GM23248 (cell line): ENCODE measurements around the gene FBXW7. TPM values are rescaled to one million over a fixed set of nuclear protein-coding genes. Genes with fewer than 3 reads are reported as not detected.

Experiments
- DNase-seq: peaks from one replicate; pipeline ENCODE4 v3.0.0-alpha.2; 2015
- H2AFZ ChIP-seq: fragments of 200-600 bp; sonication (generic); 2 replicates; pipeline ENCODE4 v1.6.1; 2016; ENCODE audit warnings: antibody characterized with exemption
- H3F3A ChIP-seq: fragments of 200-600 bp; sonication (generic); 2 replicates; pipeline ENCODE4 v1.6.1; 2016; ENCODE audit warnings: mild to moderate bottlenecking, antibody characterized with exemption, mixed run types; ENCODE audit not compliant: insufficient read depth
- H3K27ac ChIP-seq: fragments of 200-600 bp; sonication (generic); 2 replicates; pipeline ENCODE4 v1.5.1; 2016; ENCODE audit warnings: mild to moderate bottlenecking
- H3K27me3 ChIP-seq: fragments of 200-600 bp; sonication (generic); replicated peaks from 2 replicates; pipeline ENCODE4 v1.6.1; 2016; ENCODE audit warnings: mild to moderate bottlenecking; ENCODE audit not compliant: insufficient read depth
- H3K36me3 ChIP-seq: fragments of 200-600 bp; sonication (generic); 2 replicates; pipeline ENCODE4 v1.6.1; 2016; ENCODE audit warnings: low read depth, mild to moderate bottlenecking
- H3K4me1 ChIP-seq: fragments of 200-600 bp; sonication (generic); 2 replicates; pipeline ENCODE4 v1.6.1; 2016; ENCODE audit warnings: mild to moderate bottlenecking; ENCODE audit not compliant: insufficient read depth
- H3K4me2 ChIP-seq: fragments of 200-600 bp; sonication (generic); one replicate; pipeline ENCODE4 v1.6.1; 2016; ENCODE audit warnings: mild to moderate bottlenecking; ENCODE audit not compliant: unreplicated experiment
- H3K4me3 ChIP-seq: fragments of 200-600 bp; sonication (generic); 2 replicates; pipeline ENCODE4 v1.5.1; 2016; ENCODE audit warnings: mild to moderate bottlenecking
- H3K79me2 ChIP-seq: fragments of 200-600 bp; sonication (generic); 2 replicates; pipeline ENCODE4 v1.6.1; 2016; ENCODE audit warnings: mild to moderate bottlenecking; ENCODE audit not compliant: insufficient read depth
- H3K9ac ChIP-seq: fragments of 200-600 bp; sonication (generic); 2 replicates; pipeline ENCODE4 v1.6.1; 2016; ENCODE audit warnings: mild to moderate bottlenecking
- H3K9me2 ChIP-seq: fragments of 200-600 bp; sonication (generic); 2 replicates; pipeline ENCODE4 v1.6.1; 2016; ENCODE audit warnings: mixed run types, mild to moderate bottlenecking, moderate library complexity; ENCODE audit not compliant: insufficient read depth
- H3K9me3 ChIP-seq: fragments of 200-600 bp; sonication (generic); one replicate; pipeline ENCODE4 v1.6.1; 2017; ENCODE audit warnings: low read depth
- H4K20me1 ChIP-seq: fragments of 200-600 bp; sonication (generic); 2 replicates; pipeline ENCODE4 v1.6.0; 2016; ENCODE audit not compliant: insufficient read depth
- EZH2 ChIP-seq: fragments of 200-600 bp; sonication (generic); IDR thresholded peaks from 2 replicates; pipeline ENCODE4 v1.6.1; 2018; ENCODE audit warnings: antibody characterized with exemption, mild to moderate bottlenecking; ENCODE audit not compliant: insufficient read depth, poor library complexity, severe bottlenecking
- EZH2phosphoT487 ChIP-seq: fragments of 200-600 bp; sonication (generic); IDR thresholded peaks from 2 replicates; pipeline ENCODE4 v1.6.1; 2018; ENCODE audit warnings: antibody characterized with exemption, moderate library complexity, mild to moderate bottlenecking, low read depth; ENCODE audit not compliant: insufficient read depth
- WGBS, 2 experiments: methylation state at CpG; one replicate each; pipeline ENCODE4 v1.1.6; 2015 to 2017; ENCODE audit warnings: low lambda C conversion rate in 2 of 2, low coverage in 1 of 2; ENCODE audit errors: missing lambda C conversion rate in 2 of 2; 5-methylcytosine and 5-hydroxymethylcytosine counted together
- in situ Hi-C: fragments of 300-500 bp; cut with MboI; formaldehyde crosslinking; loops from 2 replicates; pipeline ENCODE4 v1.15.0; 2020
- polyA plus RNA-seq: library from polyadenylated mRNA; unstranded; fragments of >200 nt; fragmentation: Nextera tagmentation; extraction: Ambion mirVana; gene quantifications from 2 replicates; pipeline ENCODE4 v1.2.1, GENCODE V29; 2016
- total RNA-seq: library from RNA; depleted of rRNA; stranded (reverse); fragments of >200 nt; shearing (Covaris generic); gene quantifications from 2 replicates; pipeline ENCODE4 v1.2.3, GENCODE V29; 2014

Gene FBXW7
- total and polyA plus RNA-seq, 2 experiments from 2014 or later = 8.8 to 29.0 TPM

DNA sequence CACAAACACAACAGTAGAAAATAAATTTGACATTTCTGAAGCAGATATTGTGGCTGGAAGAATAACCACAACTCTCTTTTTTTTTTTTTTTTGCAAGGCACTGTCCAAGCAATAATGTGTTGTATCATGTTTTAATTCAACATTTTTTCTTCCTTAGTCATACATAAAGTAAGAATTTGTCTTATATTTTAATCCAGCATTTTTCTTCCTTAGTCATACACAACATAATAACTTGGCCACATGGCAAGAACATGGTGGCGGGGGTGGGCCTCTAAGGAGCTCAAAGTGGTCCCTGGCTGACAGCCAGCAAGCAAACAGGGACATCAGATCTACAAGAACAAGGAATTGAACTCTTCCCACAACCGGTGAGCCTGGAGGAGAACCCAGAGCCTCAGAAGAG, 20.2 kb downstream of the FBXW7 start:
- Histone ChIP-seq H2AFZ (no peak overlapping the region), H3K4me2 (peak overlapping the region; percentile 18), H3K27ac (peak overlapping the region; percentile 29), H3K4me1 (peaks cover 20% of the 10 kb centered on the region), H3K9ac (no peak overlapping the region), H3K27me3 (no peaks in the 10 kb centered on the region), H3K9me3 (no peaks in the 10 kb centered on the region), H3F3A (peaks cover 19% of the 10 kb centered on the region), H3K4me3 (no peak overlapping the region), H3K9me2 (no peaks in the 10 kb centered on the region), H3K79me2 (peaks cover 93% of the 10 kb centered on the region), H4K20me1 (peaks cover 11% of the 10 kb centered on the region; the same call in 1 of the 2 replicates), H3K36me3 (no peaks in the 10 kb centered on the region)
- DNase-seq = peak; percentile 81
- no peak for TF ChIP-seq EZH2
- no peak for TF ChIP-seq EZH2phosphoT487
- WGBS, 2 experiments = 24 to 27% methylated on average over 2 of the region's 2 CpGs
- in situ Hi-C loops = no loop called here

- H3F3A ChIP-seq = peaks cover 19% of the 10 kb centered on the region
- in situ Hi-C loops = no loop called here
- no peak overlapping the region for H3K4me3 ChIP-seq
- no peak overlapping the region for H3K27ac ChIP-seq
- peaks cover 11% of the 10 kb centered on the region; the same call in 1 of the 2 replicates for H4K20me1 ChIP-seq
- H3K9me2 ChIP-seq = no peaks in the 10 kb centered on the region
- no peak overlapping the region for H3K9ac ChIP-seq
- TF ChIP-seq EZH2 = no peak
- TF ChIP-seq EZH2phosphoT487 = no peak
- no peaks in the 10 kb centered on the region for H3K9me3 ChIP-seq
- H3K27me3 ChIP-seq = no peaks in the 10 kb centered on the region
- no peak for DNase-seq
- H3K4me2 ChIP-seq = no peak overlapping the region
- H2AFZ ChIP-seq = no peak overlapping the region
- peaks cover 20% of the 10 kb centered on the region for H3K4me1 ChIP-seq
- no peaks in the 10 kb centered on the region for H3K36me3 ChIP-seq
- H3K79me2 ChIP-seq = peaks cover 96% of the 10 kb centered on the region
Measured at GRCh38 chr4:152514356-152514755, 21.5 kb downstream of the FBXW7 start.

DNA sequence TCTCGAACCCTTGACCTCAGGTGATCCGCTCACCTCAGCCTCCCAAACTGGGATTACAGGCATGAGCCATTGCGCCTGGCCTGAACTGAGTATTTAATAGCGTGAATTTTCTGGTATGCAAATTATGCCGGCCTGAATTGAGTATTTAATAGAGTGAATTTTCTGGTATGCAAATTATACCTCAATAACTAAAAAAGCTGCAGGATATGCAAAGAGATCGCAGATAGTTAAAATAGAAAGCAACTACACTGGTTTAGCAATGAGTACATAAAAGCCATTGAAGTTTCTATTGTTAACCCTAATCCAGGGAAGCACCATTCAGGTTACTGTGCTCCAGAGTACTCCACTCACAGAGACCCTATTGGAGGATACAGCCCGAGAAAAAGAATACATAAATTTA, 22.8 kb downstream of the FBXW7 start:
- no peak overlapping the region for H3K27ac ChIP-seq
- TF ChIP-seq EZH2phosphoT487 = no peak
- no peak for TF ChIP-seq EZH2
- H4K20me1 ChIP-seq = peaks cover 11% of the 10 kb centered on the region; the same call in 1 of the 2 replicates
- no peak overlapping the region for H3K4me2 ChIP-seq
- H3K9ac ChIP-seq = no peak overlapping the region
- peaks cover 19% of the 10 kb centered on the region for H3F3A ChIP-seq
- peaks cover 94% of the 10 kb centered on the region for H3K79me2 ChIP-seq
- no peaks in the 10 kb centered on the region for H3K36me3 ChIP-seq
- in situ Hi-C loops = no loop called here
- no peaks in the 10 kb centered on the region for H3K9me2 ChIP-seq
- DNase-seq = no peak
- H3K4me1 ChIP-seq = peaks cover 20% of the 10 kb centered on the region
- no peaks in the 10 kb centered on the region for H3K9me3 ChIP-seq
- 95 to 97% methylated on average over 7 of the region's 7 CpGs for WGBS, 2 experiments
- no peaks in the 10 kb centered on the region for H3K27me3 ChIP-seq
- H2AFZ ChIP-seq = no peak overlapping the region
- no peak overlapping the region for H3K4me3 ChIP-seq

DNA sequence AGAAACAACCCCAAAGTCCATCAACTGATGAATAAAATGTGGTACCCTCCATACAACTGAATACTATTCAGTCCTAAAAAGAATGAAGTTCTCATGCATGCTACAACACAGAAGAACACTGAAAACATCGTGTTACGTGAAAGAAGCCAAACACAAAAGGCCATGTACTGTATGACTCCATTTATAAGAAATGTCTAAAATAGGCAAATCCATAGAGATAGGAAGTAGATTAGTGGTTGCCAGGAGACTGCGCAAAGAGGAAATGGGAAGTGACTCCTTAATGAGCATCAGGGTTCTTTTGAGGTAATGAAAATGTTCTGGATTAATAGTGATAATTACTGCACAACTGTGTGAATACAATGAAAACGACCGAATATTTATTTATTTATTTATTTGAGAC, 23.4 kb downstream of the FBXW7 start:
- TF ChIP-seq EZH2 (no peak), EZH2phosphoT487 (no peak)
- in situ Hi-C loops = no loop called here
- WGBS, 2 experiments = 99% methylated on average over 5 of the region's 5 CpGs
- Histone ChIP-seq H2AFZ (no peak overlapping the region), H4K20me1 (peaks cover 11% of the 10 kb centered on the region; the same call in 1 of the 2 replicates), H3K27me3 (no peaks in the 10 kb centered on the region), H3K9ac (no peak overlapping the region), H3K4me2 (no peak overlapping the region), H3K9me2 (no peaks in the 10 kb centered on the region), H3K9me3 (no peaks in the 10 kb centered on the region), H3K36me3 (no peaks in the 10 kb centered on the region), H3F3A (peaks cover 19% of the 10 kb centered on the region), H3K4me3 (no peak overlapping the region), H3K79me2 (peaks cover 94% of the 10 kb centered on the region), H3K27ac (no peak overlapping the region), H3K4me1 (peaks cover 20% of the 10 kb centered on the region)
- DNase-seq = no peak
